HG03039 (cell line): ENCODE data around the gene ABLIM2.
"Not testable (repeated sequence)": the region's sequence is repeated elsewhere in the genome, so short reads cannot be mapped to it uniquely, and the experiment has no call there.

Experiments
- ATAC-seq: cut with Tn5 transposase; IDR thresholded peaks from one replicate; pipeline ENCODE4 v1.9.1; 2021; ENCODE audit warnings: mild to moderate bottlenecking, moderate library complexity; ENCODE audit not compliant: unreplicated experiment

ABLIM2 gene

GRCh38 chr4:7918981-7919380, 239.6 kb downstream of the ABLIM2 start:
- no peak for ATAC-seq

DNA sequence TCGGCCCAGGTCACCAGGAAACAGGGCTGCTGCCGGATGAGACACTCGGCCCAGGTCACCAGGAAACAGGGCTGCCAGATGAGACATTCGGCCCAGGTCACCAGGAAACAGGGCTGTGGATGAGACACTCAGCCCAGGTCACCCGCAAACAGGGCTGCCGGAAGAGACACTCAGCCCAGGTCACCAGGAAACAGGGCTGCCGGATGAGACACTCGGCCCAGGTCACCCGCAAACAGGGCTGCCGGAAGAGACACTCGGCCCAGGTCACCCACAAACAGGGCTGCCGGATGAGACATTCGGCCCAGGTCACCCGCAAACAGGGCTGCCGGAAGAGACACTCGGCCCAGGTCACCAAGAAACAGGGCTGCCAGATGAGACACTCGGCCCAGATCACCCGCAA, 240.4 kb downstream of the ABLIM2 start:
- ATAC-seq: not testable (repeated sequence)

DNA sequence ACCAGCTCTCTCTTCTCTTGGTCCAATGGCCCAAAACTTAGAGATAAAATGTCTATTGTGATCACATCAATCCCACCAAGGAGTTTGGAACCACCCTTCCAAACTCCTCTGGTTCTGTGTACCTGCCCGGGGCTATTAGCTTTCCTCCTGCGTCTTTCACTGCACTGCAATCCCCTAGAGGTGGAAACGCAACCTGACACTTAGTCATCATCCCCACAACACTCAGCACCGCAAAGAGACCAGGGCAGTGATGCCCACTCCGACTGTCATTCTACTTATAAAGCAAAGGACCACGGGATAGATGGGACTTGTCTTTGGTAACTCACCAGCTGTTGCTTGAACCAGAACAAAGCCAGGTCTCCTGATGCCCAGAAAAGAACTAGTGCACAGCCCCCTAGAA, 240.9 kb downstream of the ABLIM2 start:
- no peak for ATAC-seq

GRCh38 chr4:7915875-7916242, 242.8 kb downstream of the ABLIM2 start:
- ATAC-seq: no peak
